PC-3 (cell line): ENCODE data around the gene CD99. TPM values are rescaled to one million over a fixed set of nuclear protein-coding genes. Genes with fewer than 3 reads are reported as not detected.

ENCODE experiments used
- ATAC-seq: fragments of 200-7000 bp; cut with Tn5 transposase; 2 replicates; pipeline ENCODE4 v1.9.1; 2020; ENCODE audit warnings: mild to moderate bottlenecking, moderate library complexity
- BruUV-seq: library from RNA; stranded (reverse); fragments of 400-500 nt; replicated peaks from 2 replicates; lab custom pipeline; 2021; lab: Mats Ljungman, UMichigan
- CTCF ChIA-PET: fragments of 300-600 bp; sonication (Branson Sonifier 250); formaldehyde crosslinking; loops from one replicate; lab custom pipeline; 2022; ENCODE audit warnings: antibody characterized with exemption; lab: Charles Lee
- POLR2A ChIA-PET: fragments of 300-600 bp; sonication (Branson Sonifier 250); formaldehyde crosslinking; loops from one replicate; lab custom pipeline; 2022; ENCODE audit warnings: antibody characterized with exemption; ENCODE audit not compliant: unreplicated experiment; lab: Charles Lee
- DNase-seq: peaks from one replicate; pipeline ENCODE4 v3.0.0-alpha.2; 2015
- H2AFZ ChIP-seq: fragments of 300-600 bp; sonication (generic); 2 replicates; pipeline ENCODE4 v1.6.0; 2016; ENCODE audit warnings: antibody characterized with exemption, low read length
- H3F3A ChIP-seq: fragments of 300-600 bp; sonication (generic); one replicate; pipeline ENCODE4 v1.6.0; 2017; ENCODE audit warnings: antibody characterized with exemption, low read length, control low read depth, mild to moderate bottlenecking; ENCODE audit not compliant: unreplicated experiment
- H3K27ac ChIP-seq: fragments of 300-600 bp; sonication (generic); 2 replicates; pipeline ENCODE4 v1.5.1; 2016; ENCODE audit warnings: mild to moderate bottlenecking, low read length
- H3K27me3 ChIP-seq: fragments of 300-600 bp; sonication (generic); 2 replicates; pipeline ENCODE4 v1.6.1; 2016; ENCODE audit warnings: low read length, mixed read lengths
- H3K36me3 ChIP-seq: fragments of 300-600 bp; sonication (generic); 2 replicates; pipeline ENCODE4 v1.6.1; 2016; ENCODE audit warnings: low read depth, mixed run types, low read length, mixed read lengths
- H3K4me1 ChIP-seq: fragments of 300-600 bp; sonication (generic); 2 replicates; pipeline ENCODE4 v1.5.1; 2016; ENCODE audit warnings: low read length; ENCODE audit not compliant: insufficient read depth
- H3K4me2 ChIP-seq: fragments of 300-600 bp; sonication (generic); 2 replicates; pipeline ENCODE4 v1.6.0; 2016; ENCODE audit warnings: low read length
- H3K4me3 ChIP-seq: fragments of 300-600 bp; sonication (generic); 2 replicates; pipeline ENCODE4 v1.5.1; 2016; ENCODE audit warnings: mild to moderate bottlenecking, low read length, mixed read lengths
- H3K79me2 ChIP-seq: fragments of 300-600 bp; sonication (generic); 2 replicates; pipeline ENCODE4 v1.6.1; 2017; ENCODE audit warnings: low read length, mixed read lengths
- H3K9ac ChIP-seq: fragments of 300-600 bp; sonication (generic); 2 replicates; pipeline ENCODE4 v1.6.0; 2016; ENCODE audit warnings: mild to moderate bottlenecking, low read length
- H3K9me2 ChIP-seq: fragments of 300-600 bp; sonication (generic); replicated peaks from 2 replicates; pipeline ENCODE4 v1.6.1; 2016; ENCODE audit warnings: mixed run types, low read length, mixed read lengths
- H3K9me3 ChIP-seq: fragments of 300-600 bp; sonication (generic); 2 replicates; pipeline ENCODE4 v1.6.1; 2016; ENCODE audit warnings: low read length, mixed read lengths
- H4K20me1 ChIP-seq: fragments of 300-600 bp; sonication (generic); 2 replicates; pipeline ENCODE4 v1.6.1; 2016; ENCODE audit warnings: low read length, mixed read lengths
- CTCF ChIP-seq: fragments of 300-600 bp; sonication (generic); conservative IDR thresholded peaks from 2 replicates; pipeline ENCODE4 v1.5.1; 2017; ENCODE audit warnings: antibody characterized with exemption, low read depth, mild to moderate bottlenecking, low read length
- EZH2 ChIP-seq: fragments of 300-600 bp; sonication (generic); IDR thresholded peaks from one replicate; pipeline ENCODE4 v1.6.1; 2017; ENCODE audit warnings: antibody characterized with exemption, mild to moderate bottlenecking, low read length; ENCODE audit not compliant: unreplicated experiment
- EZH2phosphoT487 ChIP-seq: fragments of 300-600 bp; sonication (generic); IDR thresholded peaks from 2 replicates; pipeline ENCODE4 v1.6.1; 2018; ENCODE audit warnings: mild to moderate bottlenecking, antibody characterized with exemption, low read length, borderline replicate concordance
- intact Hi-C: fragments of 100-400 bp; cut with micrococcal nuclease; formaldehyde crosslinking; loops from 2 replicates; pipeline ENCODE4 v1.9.0; 2023
- total RNA-seq: library from RNA; depleted of rRNA; stranded (reverse); fragments of >200 nt; gene quantifications from 2 replicates; pipeline ENCODE4 v1.2.3, GENCODE V29; 2014

CD99 gene
- total RNA-seq, 1 experiment from 2014 or later: 202 TPM

GRCh38 chrX:2689773-2690666 lies 1.1 kb upstream of the CD99 start:
- no peak overlapping the region for H2AFZ ChIP-seq
- ATAC-seq (no peak), DNase-seq (no peak)
- no peak overlapping the region; the same call in 1 of the 2 replicates for H3K9ac ChIP-seq
- peak overlapping the region; percentile 93; the same call in 1 of the 2 replicates for H3K4me3 ChIP-seq
- peaks cover 38% of the 10 kb centered on the region for H3K79me2 ChIP-seq
- peak overlapping the region; percentile 90; the same call in 1 of the 2 replicates for H3K4me2 ChIP-seq
- no peaks in the 10 kb centered on the region for H3K9me3 ChIP-seq
- no peak overlapping the region for H3K27ac ChIP-seq
- no peak for TF ChIP-seq CTCF
- TF ChIP-seq EZH2: no peak
- TF ChIP-seq EZH2phosphoT487: no peak
- no peaks in the 10 kb centered on the region for H3K9me2 ChIP-seq
- no peaks in the 10 kb centered on the region for H4K20me1 ChIP-seq
- H3K27me3 ChIP-seq: no peaks in the 10 kb centered on the region
- 0 out of 2 replicates have a peak, but pooled peaks cover 3% of the 10 kb centered on the region for H3K4me1 ChIP-seq
- no TSS peak for BruUV-seq
- intact Hi-C loops: no loop called here
- POLR2A ChIA-PET: no interaction called here
- H3K36me3 ChIP-seq: no peaks in the 10 kb centered on the region
- CTCF ChIA-PET: no interaction called here
- H3F3A ChIP-seq: no peaks in the 10 kb centered on the region

- Histone ChIP-seq H3K4me2 (peak overlapping the region; percentile 90), H3K4me3 (peak overlapping the region; percentile 93), H3K9ac (peak overlapping the region; percentile 94), H3K36me3 (no peaks in the 10 kb centered on the region), H3K27me3 (no peaks in the 10 kb centered on the region), H4K20me1 (no peaks in the 10 kb centered on the region), H3K4me1 (peaks cover 13% of the 10 kb centered on the region), H3F3A (no peaks in the 10 kb centered on the region), H3K79me2 (peaks cover 50% of the 10 kb centered on the region), H3K27ac (peak overlapping the region; percentile 58), H2AFZ (peak overlapping the region; percentile 60), H3K9me2 (no peaks in the 10 kb centered on the region), H3K9me3 (no peaks in the 10 kb centered on the region)
- DNase-seq (peak; percentile 46), ATAC-seq (peak; percentile 44)
- no peak for TF ChIP-seq CTCF
- TF ChIP-seq EZH2phosphoT487: no peak
- no peak for TF ChIP-seq EZH2
- BruUV-seq: TSS peak; percentile 74
- intact Hi-C loops: loop anchor here (1.0 kb wide), 2 partner anchors 16 to 121 kb away; no protein-coding TSS in a partner anchor
- ChIA-PET CTCF (no interaction called here), POLR2A (no interaction called here)
Measured at GRCh38 chrX:2691543-2692220, 587 bp downstream of the CD99 start.
